Measurements from ENCODE around the gene MTMR2.

The MTMR2 gene

GRCh38 chr11:95924414-95924760, 480 bp upstream of the MTMR2 start:
- Mint-ChIP-seq H3K27ac (peak overlapping the region; percentile 98), H3K9me3 (peaks cover 3% of the 10 kb centered on the region), H3K36me3 (no peaks in the 10 kb centered on the region), H3K4me3 (peak overlapping the region; percentile 100), H3K27me3 (peaks cover 10% of the 10 kb centered on the region), H3K4me1 (peaks cover 22% of the 10 kb centered on the region)
- no peak for ATAC-seq

- peaks cover 22% of the 10 kb centered on the region for H3K4me1 Mint-ChIP-seq
- peak overlapping the region; percentile 98 for H3K27ac Mint-ChIP-seq
- H3K36me3 Mint-ChIP-seq: no peaks in the 10 kb centered on the region
- no peak for ATAC-seq
- H3K27me3 Mint-ChIP-seq: peaks cover 10% of the 10 kb centered on the region
- peak overlapping the region; percentile 100 for H3K4me3 Mint-ChIP-seq
- H3K9me3 Mint-ChIP-seq: peaks cover under 1% of the 10 kb centered on the region
Observed at GRCh38 chr11:95923439-95923727, 524 bp downstream of the MTMR2 start.

GRCh38 chr11:95922536-95923438, 1.1 kb downstream of the MTMR2 start:
- Mint-ChIP-seq H3K9me3 (no peaks in the 10 kb centered on the region), H3K27me3 (peaks cover 10% of the 10 kb centered on the region), H3K4me1 (peaks cover 22% of the 10 kb centered on the region), H3K36me3 (no peaks in the 10 kb centered on the region), H3K27ac (peak overlapping the region; percentile 98), H3K4me3 (peak overlapping the region; percentile 100)
- ATAC-seq: no peak

- no peak for ATAC-seq
- Mint-ChIP-seq H3K4me3 (no peak overlapping the region), H3K4me1 (peaks cover 22% of the 10 kb centered on the region), H3K9me3 (no peaks in the 10 kb centered on the region), H3K36me3 (no peaks in the 10 kb centered on the region), H3K27me3 (peaks cover 10% of the 10 kb centered on the region), H3K27ac (no peak overlapping the region)
Observed at GRCh38 chr11:95922099-95922498, 1.8 kb downstream of the MTMR2 start.

- Mint-ChIP-seq H3K9me3 (no peaks in the 10 kb centered on the region), H3K4me1 (peaks cover 22% of the 10 kb centered on the region), H3K4me3 (no peak overlapping the region), H3K27ac (no peak overlapping the region), H3K36me3 (no peaks in the 10 kb centered on the region), H3K27me3 (no peaks in the 10 kb centered on the region)
- ATAC-seq: no peak
Observed at GRCh38 chr11:95920460-95921105, 3.3 kb downstream of the MTMR2 start.

- H3K9me3 Mint-ChIP-seq: no peaks in the 10 kb centered on the region
- no peak for ATAC-seq
- H3K27ac Mint-ChIP-seq: no peak overlapping the region
- H3K27me3 Mint-ChIP-seq: no peaks in the 10 kb centered on the region
- peaks cover 22% of the 10 kb centered on the region for H3K4me1 Mint-ChIP-seq
- no peak overlapping the region for H3K4me3 Mint-ChIP-seq
- H3K36me3 Mint-ChIP-seq: no peaks in the 10 kb centered on the region
Observed at GRCh38 chr11:95919514-95919913, 4.4 kb downstream of the MTMR2 start.

- Mint-ChIP-seq H3K27ac (no peak overlapping the region), H3K27me3 (no peaks in the 10 kb centered on the region), H3K36me3 (peaks cover 1% of the 10 kb centered on the region), H3K4me3 (no peak overlapping the region), H3K9me3 (no peaks in the 10 kb centered on the region), H3K4me1 (peaks cover 18% of the 10 kb centered on the region)
- no peak for ATAC-seq
Observed at GRCh38 chr11:95918720-95919119, 5.2 kb downstream of the MTMR2 start.

- Mint-ChIP-seq H3K27ac (no peak overlapping the region), H3K4me3 (no peak overlapping the region), H3K4me1 (peaks cover 18% of the 10 kb centered on the region), H3K9me3 (no peaks in the 10 kb centered on the region), H3K36me3 (peaks cover 6% of the 10 kb centered on the region), H3K27me3 (no peaks in the 10 kb centered on the region)
- ATAC-seq: no peak
Observed at GRCh38 chr11:95918056-95918455, 5.9 kb downstream of the MTMR2 start.

- no peaks in the 10 kb centered on the region for H3K27me3 Mint-ChIP-seq
- H3K4me1 Mint-ChIP-seq: peaks cover 11% of the 10 kb centered on the region
- H3K27ac Mint-ChIP-seq: no peak overlapping the region
- peaks cover 6% of the 10 kb centered on the region for H3K36me3 Mint-ChIP-seq
- H3K9me3 Mint-ChIP-seq: no peaks in the 10 kb centered on the region
- no peak for ATAC-seq
- no peak overlapping the region for H3K4me3 Mint-ChIP-seq
Observed at GRCh38 chr11:95917193-95918036, 6.5 kb downstream of the MTMR2 start.

GRCh38 chr11:95916049-95916448, 7.9 kb downstream of the MTMR2 start:
- H3K4me3 Mint-ChIP-seq: no peak overlapping the region
- no peaks in the 10 kb centered on the region for H3K9me3 Mint-ChIP-seq
- peaks cover 8% of the 10 kb centered on the region for H3K4me1 Mint-ChIP-seq
- no peak overlapping the region for H3K27ac Mint-ChIP-seq
- no peaks in the 10 kb centered on the region for H3K27me3 Mint-ChIP-seq
- no peak for ATAC-seq
- peaks cover 14% of the 10 kb centered on the region for H3K36me3 Mint-ChIP-seq

- Mint-ChIP-seq H3K27me3 (no peaks in the 10 kb centered on the region), H3K36me3 (peaks cover 14% of the 10 kb centered on the region), H3K4me3 (no peak overlapping the region), H3K27ac (no peak overlapping the region), H3K9me3 (no peaks in the 10 kb centered on the region), H3K4me1 (peaks cover 8% of the 10 kb centered on the region)
- no peak for ATAC-seq
Observed at GRCh38 chr11:95915051-95915450, 8.9 kb downstream of the MTMR2 start.

- H3K27ac Mint-ChIP-seq: no peak overlapping the region
- H3K4me1 Mint-ChIP-seq: peaks cover 8% of the 10 kb centered on the region
- no peak for ATAC-seq
- H3K4me3 Mint-ChIP-seq: no peak overlapping the region
- peaks cover 14% of the 10 kb centered on the region for H3K36me3 Mint-ChIP-seq
- H3K9me3 Mint-ChIP-seq: no peaks in the 10 kb centered on the region
- H3K27me3 Mint-ChIP-seq: no peaks in the 10 kb centered on the region
Observed at GRCh38 chr11:95913830-95914615, 9.9 kb downstream of the MTMR2 start.

GRCh38 chr11:95912902-95913560, 10.9 kb downstream of the MTMR2 start:
- peaks cover 14% of the 10 kb centered on the region for H3K36me3 Mint-ChIP-seq

GRCh38 chr11:95911369-95911759, 12.5 kb downstream of the MTMR2 start:
- Mint-ChIP-seq H3K36me3 (peaks cover 21% of the 10 kb centered on the region), H3K27ac (no peak overlapping the region), H3K4me1 (peaks cover 23% of the 10 kb centered on the region), H3K4me3 (no peak overlapping the region), H3K9me3 (no peaks in the 10 kb centered on the region), H3K27me3 (no peaks in the 10 kb centered on the region)
- ATAC-seq: no peak

More at GRCh38 chr11:95912902-95913560, 10.9 kb downstream of the MTMR2 start:
- no peaks in the 10 kb centered on the region for H3K27me3 Mint-ChIP-seq
- H3K4me3 Mint-ChIP-seq: no peak overlapping the region
- no peaks in the 10 kb centered on the region for H3K9me3 Mint-ChIP-seq
- no peak for ATAC-seq
- H3K27ac Mint-ChIP-seq: no peak overlapping the region
- H3K4me1 Mint-ChIP-seq: peaks cover 9% of the 10 kb centered on the region

All from stimulated activated memory B cell treated with anti-CD40 and anti-IgM and Interleukin-4, amounts not matched to agents 10 μg/mL and 1 μg/mL and 100 μg/mL, for 72 hours (primary cell).